Suprapubic skin (tissue), 4 donors: Measurements from ENCODE around the gene TNNI3K.

ENCODE experiments used
- EP300 ChIP-seq: sonication (generic); formaldehyde crosslinking; IDR thresholded peaks from one replicate; pipeline ENCODE4 v1.6.1; 2017; ENCODE audit warnings: antibody characterized with exemption
- POLR2A ChIP-seq, 2 donors: fragments of 450-650 bp; IDR thresholded peaks; one replicate each; pipeline ENCODE4 v1.6.1; 2017; ENCODE audit warnings: antibody characterized with exemption in 2 of 2, mild to moderate bottlenecking in 2 of 2, moderate library complexity in 2 of 2
- POLR2AphosphoS5 ChIP-seq, 3 donors: sonication (generic); formaldehyde crosslinking; IDR thresholded peaks; one replicate each; pipeline ENCODE4 v1.6.1; 2017; ENCODE audit warnings: antibody characterized with exemption in 3 of 3
- TF ChIP-seq, protein P1 (sequence below), 2 donors: fragments of 200-600 bp in 1 of 2; fragments of 450-650 bp in 1 of 2; sonication (generic) in 1 of 2; IDR thresholded peaks; one replicate each; pipeline ENCODE4 v1.5.1; 2016 to 2019; ENCODE audit warnings: antibody characterized with exemption in 2 of 2, mild to moderate bottlenecking in 1 of 2, moderate library complexity in 1 of 2

- TF ChIP-seq, protein P1, sequence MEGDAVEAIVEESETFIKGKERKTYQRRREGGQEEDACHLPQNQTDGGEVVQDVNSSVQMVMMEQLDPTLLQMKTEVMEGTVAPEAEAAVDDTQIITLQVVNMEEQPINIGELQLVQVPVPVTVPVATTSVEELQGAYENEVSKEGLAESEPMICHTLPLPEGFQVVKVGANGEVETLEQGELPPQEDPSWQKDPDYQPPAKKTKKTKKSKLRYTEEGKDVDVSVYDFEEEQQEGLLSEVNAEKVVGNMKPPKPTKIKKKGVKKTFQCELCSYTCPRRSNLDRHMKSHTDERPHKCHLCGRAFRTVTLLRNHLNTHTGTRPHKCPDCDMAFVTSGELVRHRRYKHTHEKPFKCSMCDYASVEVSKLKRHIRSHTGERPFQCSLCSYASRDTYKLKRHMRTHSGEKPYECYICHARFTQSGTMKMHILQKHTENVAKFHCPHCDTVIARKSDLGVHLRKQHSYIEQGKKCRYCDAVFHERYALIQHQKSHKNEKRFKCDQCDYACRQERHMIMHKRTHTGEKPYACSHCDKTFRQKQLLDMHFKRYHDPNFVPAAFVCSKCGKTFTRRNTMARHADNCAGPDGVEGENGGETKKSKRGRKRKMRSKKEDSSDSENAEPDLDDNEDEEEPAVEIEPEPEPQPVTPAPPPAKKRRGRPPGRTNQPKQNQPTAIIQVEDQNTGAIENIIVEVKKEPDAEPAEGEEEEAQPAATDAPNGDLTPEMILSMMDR (IDR thresholded peaks at IDR 0.05), result no peak
- no peak for TF ChIP-seq POLR2A (IDR thresholded peaks at IDR 0.05)
- TF ChIP-seq POLR2AphosphoS5 (IDR thresholded peaks at IDR 0.05), result no peak
- TF ChIP-seq EP300, result no peak
Observed at GRCh38 chr1:74356493-74356892, 121.3 kb downstream of the TNNI3K start.
